T-helper 1 cell treated with Interleukin-12 subunit alpha and Interleukin-12 subunit beta and Interleukin-4 antibody, amounts not matched to agents 30 ng/mL and 1 ng/mL, for 36 hours (primary cell): ENCODE measurements around the gene DNAH9. TPM values are rescaled to one million over a fixed set of nuclear protein-coding genes. Genes with fewer than 3 reads are reported as not detected.

Source experiments
- intact Hi-C: fragments of 100-400 bp; cut with micrococcal nuclease; formaldehyde crosslinking; loops from one replicate; pipeline ENCODE4 v1.15.1; 2024
- total RNA-seq: library from RNA; stranded (reverse); gene quantifications from 2 replicates; pipeline ENCODE4 v1.2.3, GENCODE V29; 2022

DNAH9 gene
- total RNA-seq, 1 donor from 2014 or later, result not detected

DNA sequence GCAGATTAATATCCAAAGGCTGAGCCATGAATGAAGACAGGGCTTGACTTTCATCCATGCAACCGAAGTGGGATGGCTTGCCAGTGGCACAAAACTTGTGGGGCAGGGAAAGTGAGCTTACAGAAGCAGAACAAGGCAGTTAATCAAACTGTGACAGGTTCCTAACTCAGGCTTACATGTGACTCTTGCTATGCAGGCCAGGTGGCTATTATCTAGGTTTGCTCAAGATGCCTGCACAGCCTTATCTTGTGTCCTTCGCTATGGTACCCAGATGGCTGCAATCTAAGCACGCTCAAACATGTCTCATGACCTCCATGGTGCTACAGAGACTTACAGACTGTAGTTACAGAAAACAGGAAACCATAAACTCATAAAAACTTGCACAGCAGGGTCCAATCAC is 8.6 kb upstream of the DNAH9 start:
- intact Hi-C loops, result no loop called here

DNA sequence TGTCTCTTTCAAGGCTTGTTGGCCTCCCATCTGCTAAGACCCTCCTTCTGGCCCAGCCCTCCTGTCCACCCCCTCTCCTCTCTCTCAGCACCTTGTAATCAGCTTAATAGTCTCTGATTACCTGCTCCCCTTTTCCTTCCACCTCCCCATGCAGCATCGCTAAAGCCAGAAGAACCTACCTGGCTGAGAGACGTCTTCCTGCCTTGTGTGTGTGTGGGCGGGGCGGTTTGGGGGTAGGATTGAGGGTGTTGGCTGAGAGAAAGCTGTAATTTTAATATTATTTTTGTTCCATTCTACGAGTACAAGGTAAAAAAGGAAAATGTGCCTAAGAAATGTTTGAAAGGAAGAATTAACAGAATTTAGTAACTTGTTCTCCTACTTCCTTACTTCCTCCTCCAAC is 3.4 kb downstream of the DNAH9 start:
- intact Hi-C loops, result no loop called here

DNA sequence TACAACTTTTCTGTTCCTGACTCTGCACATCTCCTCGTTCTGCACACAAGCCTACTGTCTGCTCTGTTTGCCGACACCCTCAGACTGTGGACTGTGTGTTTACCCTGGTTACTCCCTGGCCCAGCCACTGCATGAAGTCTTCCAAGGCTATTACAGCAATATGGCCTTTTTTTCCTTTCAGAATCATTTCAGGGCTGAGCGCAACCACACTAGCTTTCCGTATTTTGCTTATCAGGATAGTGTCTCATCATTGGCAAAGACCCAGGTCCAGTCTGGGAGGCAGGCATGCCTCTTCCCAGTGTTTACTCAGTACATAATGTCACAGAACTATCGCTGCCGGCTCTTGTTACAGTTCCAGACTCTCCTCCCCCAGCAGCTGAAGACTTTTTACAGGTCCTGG is 10.1 kb downstream of the DNAH9 start:
- intact Hi-C loops, result no loop called here

DNA sequence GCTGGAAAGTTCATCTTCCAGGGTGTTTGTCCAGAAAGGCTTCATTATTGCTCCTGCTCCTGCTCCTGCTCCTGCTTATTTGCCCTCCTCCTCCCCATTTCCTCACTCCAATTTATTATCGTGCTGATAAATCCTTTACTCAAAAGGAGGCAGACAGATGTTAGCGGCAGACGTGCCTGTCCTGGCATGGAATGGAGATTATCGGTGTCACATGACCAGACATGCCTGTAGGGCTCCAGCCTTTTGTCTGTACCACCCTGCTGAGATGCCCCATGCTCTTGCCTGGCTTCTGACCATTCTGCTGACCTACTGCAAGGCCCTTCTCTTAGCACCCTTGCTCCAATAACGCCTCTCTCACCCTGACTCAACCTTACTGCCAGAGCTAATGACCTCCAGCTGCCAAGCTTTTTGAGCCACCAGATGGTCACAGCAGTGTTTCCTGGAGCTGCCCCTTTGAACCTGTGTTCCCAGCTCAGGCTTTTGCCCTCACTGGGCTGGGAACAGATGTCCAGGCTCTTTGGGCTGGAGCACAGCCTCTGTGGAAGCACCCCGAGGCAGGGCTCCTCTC is 12.8 kb downstream of the DNAH9 start:
- intact Hi-C loops, result no loop called here

DNA sequence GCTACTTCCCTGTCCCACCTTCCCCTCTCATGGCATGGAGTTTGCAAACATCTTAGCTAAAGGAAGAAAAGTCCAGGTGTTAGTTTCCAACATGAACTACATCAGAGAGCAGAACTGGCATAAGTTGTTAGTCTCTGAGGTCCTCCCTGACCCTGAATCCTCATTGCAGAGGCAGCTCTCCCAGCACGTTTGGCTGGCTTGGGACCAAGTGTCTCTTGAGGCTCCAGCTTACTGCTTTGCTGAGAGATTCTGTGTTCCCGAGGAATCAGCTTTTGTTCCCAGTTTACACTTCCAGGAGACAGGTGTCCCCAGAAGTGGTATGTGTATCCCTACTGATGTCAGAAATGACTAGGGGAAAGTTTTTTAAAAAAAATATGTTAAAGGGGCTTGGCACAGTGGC is 14.7 kb downstream of the DNAH9 start:
- intact Hi-C loops, result no loop called here

- intact Hi-C loops, result no loop called here
These were observed 20.7 kb downstream of the DNAH9 start for GRCh38 chr17:11618861-11619566.

GRCh38 chr17:11622492-11622891 is 24.2 kb downstream of the DNAH9 start:
- intact Hi-C loops, result no loop called here

DNA sequence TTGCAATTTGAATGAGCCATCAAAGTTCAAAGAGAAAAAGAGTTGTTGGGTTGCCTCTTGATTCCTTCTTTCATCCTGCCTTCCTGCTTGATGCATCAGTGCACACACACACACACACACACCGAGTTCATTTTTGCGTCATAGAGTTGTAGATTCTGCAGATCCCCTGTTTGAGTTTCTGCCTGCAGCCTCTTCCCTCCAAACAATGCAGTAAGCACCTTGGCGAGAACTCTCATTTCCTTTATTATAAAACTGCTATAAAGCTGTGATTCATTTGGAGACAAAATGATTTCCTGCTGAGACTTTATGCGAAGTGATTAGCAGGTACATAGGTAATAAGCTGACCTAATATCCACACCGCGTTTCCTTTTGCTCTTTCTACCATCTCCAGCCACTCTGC is 26.7 kb downstream of the DNAH9 start:
- intact Hi-C loops, result no loop called here

DNA sequence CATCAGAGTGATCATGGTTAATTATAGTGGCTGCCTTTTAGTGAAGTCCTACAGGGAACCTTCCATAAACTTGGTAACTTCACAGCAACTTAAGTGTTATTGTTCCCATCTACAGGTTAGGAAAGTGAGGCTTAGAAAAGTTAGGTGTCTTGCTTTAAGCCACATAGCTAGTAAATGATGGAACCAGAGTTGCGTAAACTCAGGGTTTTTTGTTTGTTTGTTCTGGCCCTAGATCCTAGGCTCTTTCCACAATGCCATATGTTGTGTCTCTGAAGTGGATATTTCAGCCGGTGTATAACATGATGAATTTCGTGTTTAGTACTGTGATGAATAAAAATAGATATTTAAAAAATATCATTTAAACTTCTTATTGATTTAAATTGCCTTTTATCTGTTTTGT is 27.6 kb downstream of the DNAH9 start:
- intact Hi-C loops, result no loop called here

DNA sequence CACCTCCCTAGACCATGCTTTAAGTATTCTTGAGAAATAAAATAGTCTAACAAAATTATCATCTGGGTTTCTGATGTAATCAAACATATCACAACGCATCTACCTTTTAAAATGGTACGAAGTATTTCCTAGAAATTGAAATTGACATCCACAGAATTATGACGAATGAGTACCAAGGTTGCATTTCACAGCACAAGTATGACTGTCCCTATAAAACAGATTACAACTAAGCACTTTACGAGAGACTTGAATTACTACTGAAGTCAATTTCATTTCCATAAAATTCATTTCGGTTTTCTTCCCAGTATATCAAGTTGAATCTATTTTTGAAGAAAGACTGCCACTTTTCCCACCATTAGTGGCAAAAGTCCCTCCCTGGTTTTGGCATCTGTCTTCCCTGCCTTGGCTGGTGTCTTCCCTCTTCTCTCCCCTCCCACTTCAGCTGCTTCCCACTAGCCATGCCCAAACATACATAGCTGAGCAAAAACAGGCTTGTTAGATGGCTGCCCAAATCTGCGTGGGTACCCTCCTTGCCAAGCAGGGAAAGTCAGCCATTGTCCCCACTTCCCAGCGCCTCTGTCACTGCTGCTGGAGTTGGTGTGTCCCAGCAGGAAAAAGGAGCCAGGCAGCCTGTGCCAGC is 29.2 kb downstream of the DNAH9 start:
- intact Hi-C loops, result no loop called here

DNA sequence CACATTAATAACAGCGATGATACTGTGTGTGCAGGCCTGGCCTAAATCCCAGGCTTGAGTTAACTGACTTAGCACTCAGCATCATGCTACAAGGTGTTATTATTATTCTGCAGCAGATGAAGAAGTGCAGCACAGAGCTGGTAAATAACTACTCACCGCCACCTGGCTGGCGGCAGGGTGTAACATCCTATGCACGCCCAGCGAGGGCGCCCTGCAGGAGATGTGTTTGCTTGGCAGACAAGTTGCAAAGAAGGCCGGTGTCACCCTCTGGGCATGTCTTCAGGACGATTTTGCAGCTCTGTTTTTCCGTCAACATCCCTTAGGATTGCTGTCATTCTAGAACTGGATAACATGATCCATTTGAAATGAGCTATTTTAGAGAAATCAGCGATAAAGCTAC is 30.1 kb downstream of the DNAH9 start:
- intact Hi-C loops, result no loop called here

DNA sequence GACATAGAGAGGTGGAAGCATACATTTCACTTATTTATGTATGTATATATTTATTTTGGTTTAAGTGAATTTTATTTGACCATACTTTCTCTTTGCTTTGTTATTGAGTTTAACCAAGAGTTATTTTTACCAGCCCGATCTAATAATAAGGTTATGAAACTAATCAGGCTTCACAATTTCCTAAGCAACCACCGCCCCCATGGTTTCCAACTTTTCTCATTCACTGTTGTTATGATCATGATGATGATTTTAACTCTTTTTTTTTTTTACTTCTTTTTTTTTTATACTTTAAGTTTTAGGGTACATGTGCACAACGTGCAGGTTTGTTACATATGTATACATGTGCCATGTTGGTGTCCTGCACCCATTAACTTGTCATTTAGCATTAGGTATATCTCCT is 30.6 kb downstream of the DNAH9 start:
- intact Hi-C loops, result no loop called here

GRCh38 chr17:11636771-11637170 is 38.5 kb downstream of the DNAH9 start:
- intact Hi-C loops, result no loop called here

DNA sequence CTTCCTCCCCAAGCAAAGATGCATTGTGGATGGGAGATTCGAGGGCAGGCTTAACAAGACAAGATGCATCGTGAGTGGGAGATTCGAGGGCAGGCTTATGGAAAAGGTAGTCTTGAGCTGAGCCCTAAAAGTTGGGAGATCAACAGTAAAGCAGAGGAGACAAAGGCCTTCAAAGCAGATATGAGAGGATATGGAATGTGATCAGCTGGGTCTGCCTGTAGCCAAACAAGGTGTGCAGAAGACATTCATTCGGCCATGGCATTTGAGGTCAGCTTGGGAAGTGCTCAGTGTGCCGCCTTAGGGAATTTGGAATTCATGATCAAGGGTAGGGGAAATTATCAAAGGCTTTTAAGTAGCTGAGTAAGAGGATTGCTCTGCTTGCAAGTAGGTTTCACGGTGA is 39.5 kb downstream of the DNAH9 start:
- intact Hi-C loops, result no loop called here

- intact Hi-C loops, result no loop called here
These were observed 40.5 kb downstream of the DNAH9 start for GRCh38 chr17:11638700-11639265.

DNA sequence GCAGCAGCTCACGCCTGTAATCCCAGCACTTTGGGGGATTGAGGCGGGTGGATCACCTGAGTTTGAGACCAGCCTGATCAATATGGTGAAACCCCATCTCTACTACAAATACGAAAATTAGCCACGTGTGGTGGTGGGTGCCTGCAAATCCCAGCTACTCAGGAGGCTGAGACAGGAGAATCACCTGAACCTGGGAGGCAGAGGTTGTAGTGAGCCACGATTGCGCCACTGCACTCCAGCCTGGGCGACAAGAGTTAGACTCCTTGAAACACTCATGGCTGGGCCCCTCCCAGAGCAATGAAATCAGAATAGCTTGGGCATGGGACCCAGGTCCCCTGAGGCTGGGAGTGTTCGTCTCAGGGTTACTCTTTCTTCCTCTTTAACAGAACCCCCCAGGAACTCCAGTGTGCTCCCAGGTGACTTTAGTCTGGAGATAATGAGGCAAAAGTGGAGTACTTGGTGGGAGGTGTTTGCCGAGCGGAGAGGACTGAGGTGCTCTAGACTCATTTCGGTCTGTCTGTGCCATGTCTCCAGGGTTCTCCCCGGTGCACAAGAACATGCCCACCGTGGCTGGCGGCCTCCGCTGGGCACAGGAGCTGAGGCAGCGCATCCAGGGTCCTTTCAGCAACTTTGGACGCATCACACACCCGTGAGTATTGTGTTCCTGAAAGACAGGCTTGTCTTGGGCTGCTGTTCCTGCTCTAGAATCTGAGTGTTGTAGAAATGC is 41.6 kb downstream of the DNAH9 start:
- intact Hi-C loops, result no loop called here

DNA sequence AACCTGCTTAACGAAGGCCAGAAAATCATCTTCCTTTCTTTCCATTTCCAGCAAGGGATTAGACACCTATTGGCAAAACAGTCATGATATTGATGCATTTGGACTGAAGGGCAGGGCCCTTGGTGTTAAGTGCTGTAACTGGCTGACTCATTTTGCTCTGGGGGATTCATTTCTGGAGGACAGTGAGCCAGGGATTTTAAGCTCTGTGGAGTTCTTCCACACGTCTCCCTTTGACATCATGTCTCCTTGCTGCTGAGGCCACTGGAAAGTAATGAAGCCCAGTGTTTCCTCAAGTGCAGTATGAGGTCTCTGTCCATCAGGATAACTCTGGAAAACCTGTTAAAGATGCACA is 42.2 kb downstream of the DNAH9 start:
- intact Hi-C loops, result no loop called here

GRCh38 chr17:11641521-11642275 is 43.4 kb downstream of the DNAH9 start:
- intact Hi-C loops, result no loop called here

DNA sequence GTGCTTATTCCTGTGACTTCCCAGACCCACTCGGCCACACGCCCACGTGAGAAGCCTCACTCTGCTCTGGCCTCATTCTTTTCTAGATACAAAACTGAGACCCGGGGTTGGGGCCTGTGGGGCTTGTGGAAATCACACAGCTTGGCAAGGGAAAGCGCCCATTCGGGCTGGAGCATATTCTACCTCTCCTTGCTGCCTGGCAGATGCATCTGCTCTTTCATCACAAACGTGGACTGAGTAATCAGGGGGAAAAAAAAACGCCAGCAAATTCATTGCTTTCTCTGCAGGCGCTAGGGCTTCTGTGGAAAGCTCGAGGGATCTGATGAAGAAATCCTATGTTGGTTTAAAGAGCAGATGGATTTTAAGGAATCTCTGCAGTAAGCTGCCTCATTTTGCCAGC is 44.4 kb downstream of the DNAH9 start:
- intact Hi-C loops, result no loop called here

- intact Hi-C loops, result no loop called here
These were observed 45.6 kb downstream of the DNAH9 start for GRCh38 chr17:11643851-11644250.
